K562 (cell line): ENCODE results near the gene KIF21A. TPM values are rescaled to one million over a fixed set of nuclear protein-coding genes. Genes with fewer than 3 reads are reported as not detected.

Experiments
- ATAC-seq: fragments of 200-7000 bp; cut with Tn5 transposase; 3 replicates; pipeline ENCODE4 v1.9.1; 2020; ENCODE audit warnings: moderate library complexity
- BruUV-seq: library from RNA; stranded (reverse); fragments of 400-500 nt; replicated peaks from 2 replicates; lab custom pipeline; 2021; lab: Mats Ljungman, UMichigan
- CTCF ChIA-PET: fragments of 300-600 bp; formaldehyde crosslinking; extraction: SDS; loops from one replicate; lab custom pipeline; 2021; ENCODE audit warnings: low intra/inter-chr PET ratio; lab: Yijun Ruan, JAX
- POLR2A ChIA-PET: fragments of 300-600, 350-650 bp; sonication (Branson Sonifier 250); formaldehyde crosslinking; extraction: SDS; loops from one replicate; lab custom pipeline; 2021; ENCODE audit warnings: antibody characterized with exemption, inconsistent platforms; lab: Yijun Ruan, JAX
- DNase-seq, 4 experiments: peaks; one replicate each; pipeline versions ENCODE4 v3.0.0 to v3.0.0-alpha.2; 2011 to 2018; ENCODE audit warnings: low spot score in 3 of 4, mixed read lengths in 3 of 4; ENCODE audit errors: extremely low read depth in 1 of 4
- FAIRE-seq: peaks from 2 replicates; lab custom pipeline; 2011; peaks lifted over from hg19 to GRCh38; lab: Jason Lieb, UNC
- H2AFZ ChIP-seq: 2 replicates; pipeline ENCODE4 v1.6.0; 2011; ENCODE audit warnings: low read depth, low read length, control low read depth, inconsistent platforms
- H3K27ac ChIP-seq: fragments of 200-600 bp; 3 replicates; pipeline ENCODE4 v1.8.0; 2011; ENCODE audit warnings: low read depth, mild to moderate bottlenecking, control low read depth, inconsistent platforms, low read length, moderate library complexity, mixed read lengths; ENCODE audit errors: extremely low read depth
- H3K27me3 ChIP-seq, 2 experiments: fragments of 300-600 bp in 1 of 2; 2 replicates in 1 of 2; 3 replicates in 1 of 2; pipeline versions ENCODE4 v1.6.0 to v1.8.0; 2011; ENCODE audit warnings: inconsistent platforms in 2 of 2, low read length in 2 of 2, mild to moderate bottlenecking in 1 of 2, mixed read lengths in 1 of 2, moderate library complexity in 1 of 2; ENCODE audit not compliant: control insufficient read depth in 2 of 2, insufficient read depth in 2 of 2
- H3K36me3 ChIP-seq: fragments of 300-600 bp; 3 replicates; pipeline ENCODE4 v1.8.0; 2011; ENCODE audit warnings: mild to moderate bottlenecking, low read length, inconsistent platforms; ENCODE audit not compliant: control insufficient read depth, insufficient read depth
- H3K4me1 ChIP-seq, 2 experiments: fragments of 200-600 bp in 1 of 2; replicated peaks in 1 of 2; 2 replicates in 1 of 2; 3 replicates in 1 of 2; pipeline versions ENCODE4 v1.5.1 to v1.8.0; 2011; ENCODE audit warnings: inconsistent platforms in 2 of 2, low read length in 2 of 2, mild to moderate bottlenecking in 1 of 2, mixed read lengths in 1 of 2, moderate library complexity in 1 of 2; ENCODE audit not compliant: control insufficient read depth in 2 of 2, insufficient read depth in 2 of 2
- H3K4me2 ChIP-seq: 2 replicates; pipeline ENCODE4 v1.6.1; 2011; ENCODE audit warnings: low read length, control low read depth, inconsistent platforms, mixed read lengths; ENCODE audit not compliant: insufficient read depth
- H3K4me3 ChIP-seq: fragments of 200-600 bp; sonication (generic), shearing (Covaris generic); 2 replicates; pipeline ENCODE4 v1.5.1; 2016; ENCODE audit warnings: control low read depth, inconsistent platforms
- H3K79me2 ChIP-seq: fragments of 200-600 bp; 3 replicates; pipeline ENCODE4 v1.8.0; 2011; ENCODE audit warnings: low read length, inconsistent platforms; ENCODE audit not compliant: control insufficient read depth, insufficient read depth
- H3K9ac ChIP-seq, 2 experiments: 2 replicates each; pipeline versions ENCODE4 v1.6.0 to v1.6.1; 2011; ENCODE audit warnings: low read depth in 2 of 2, low read length in 2 of 2, control low read depth in 1 of 2, inconsistent platforms in 1 of 2, mild to moderate bottlenecking in 1 of 2, mixed read lengths in 1 of 2; ENCODE audit not compliant: insufficient read depth in 1 of 2
- H3K9me1 ChIP-seq: one replicate; pipeline ENCODE4 v1.6.0; 2011; ENCODE audit warnings: inconsistent platforms, mild to moderate bottlenecking, low read length, moderate library complexity; ENCODE audit not compliant: control insufficient read depth, insufficient read depth
- H3K9me3 ChIP-seq: replicated peaks from 2 replicates; pipeline ENCODE4 v1.5.1; 2011; ENCODE audit warnings: low read depth, low read length, inconsistent platforms; ENCODE audit not compliant: control insufficient read depth, insufficient read depth
- H4K20me1 ChIP-seq: replicated peaks from 2 replicates; pipeline ENCODE4 v1.6.1; 2011; ENCODE audit warnings: low read length, inconsistent platforms, mixed read lengths; ENCODE audit not compliant: control insufficient read depth, insufficient read depth
- CBFA2T3 ChIP-seq: fragments of 450-650 bp; IDR thresholded peaks from 2 replicates; pipeline ENCODE4 v1.6.1; 2017
- CTCF ChIP-seq, 3 experiments: IDR thresholded peaks in 2 of 3; conservative IDR thresholded peaks in 1 of 3; 2 replicates each; pipeline ENCODE4 v1.5.1; 2011 to 2012; ENCODE audit warnings: low read length in 3 of 3, mild to moderate bottlenecking in 3 of 3, control low read depth in 2 of 3, improper control_type of control experiment in 1 of 3, inconsistent platforms in 1 of 3, low read depth in 1 of 3, mixed read lengths in 1 of 3, moderate library complexity in 1 of 3; ENCODE audit not compliant: insufficient read depth in 2 of 3
- FOXJ3 ChIP-seq: sonication (generic); formaldehyde crosslinking; IDR thresholded peaks from 2 replicates; pipeline ENCODE4 v1.4.0; 2020; ENCODE audit warnings: mild to moderate bottlenecking, missing genetic modification reagents
- HDAC1 ChIP-seq, 2 experiments: fragments of 450-650 bp; IDR thresholded peaks; 2 replicates each; pipeline ENCODE4 v1.6.1; 2016 to 2017; ENCODE audit warnings: inconsistent platforms in 1 of 2, mild to moderate bottlenecking in 1 of 2, moderate library complexity in 1 of 2
- NFRKB ChIP-seq: fragments of 450-650 bp; IDR thresholded peaks from 2 replicates; pipeline ENCODE4 v1.6.1; 2016; ENCODE audit warnings: low read depth
- PBX2 ChIP-seq, 2 experiments: IDR thresholded peaks in 1 of 2; conservative IDR thresholded peaks in 1 of 2; 2 replicates each; pipeline ENCODE4 v1.6.1; 2016; ENCODE audit warnings: low read depth in 2 of 2, mild to moderate bottlenecking in 1 of 2, missing compliant biosample characterization in 1 of 2, missing genetic modification characterization in 1 of 2, moderate library complexity in 1 of 2
- ZNF184 ChIP-seq: sonication (generic); formaldehyde crosslinking; IDR thresholded peaks from 2 replicates; pipeline ENCODE4 v1.5.0; 2020; ENCODE audit warnings: missing genetic modification reagents
- WGBS: fragments of 100-300 bp; shearing (Covaris generic); methylation state at CpG from one replicate; pipeline ENCODE4 v1.1.6; 2016; ENCODE audit warnings: low coverage, mixed read lengths; ENCODE audit not compliant: insufficient coverage; ENCODE audit errors: missing lambda C conversion rate; 5-methylcytosine and 5-hydroxymethylcytosine counted together
- in situ Hi-C: fragments of 300-500 bp; cut with MboI; formaldehyde crosslinking; loops from 4 replicates; pipeline ENCODE4 v1.15.0; 2018; ENCODE audit warnings: inconsistent platforms, mixed read lengths
- intact Hi-C: fragments of 100-400 bp; cut with micrococcal nuclease; formaldehyde crosslinking; loops from 2 replicates; pipeline ENCODE4 v1.14.2; 2022
- polyA plus RNA-seq, 8 experiments: library from polyadenylated mRNA; depleted of rRNA in 4 of 8; stranded (reverse) in 5 of 8; unstranded in 3 of 8; fragments of >200 nt; fragmentation: Nextera tagmentation in 2 of 8; fragmentation: Illumina TruSeq in 1 of 8; extraction: Ambion mirVana in 2 of 8; extraction: Trizol in 1 of 8; gene quantifications; 2 replicates each; pipeline versions ENCODE4 v1.2.1 to v1.2.3, GENCODE V29; 2011 to 2014; ENCODE audit warnings: inconsistent platforms in 1 of 8, missing spikeins in 1 of 8
- total RNA-seq, 7 experiments: library from RNA; depleted of rRNA in 6 of 7; stranded (reverse); fragments of >200 nt in 6 of 7; fragmentation: Illumina TruSeq in 2 of 7; extraction: Trizol in 2 of 7; gene quantifications; 2 replicates each; pipeline versions ENCODE4 v1.2.1 to v1.2.3, GENCODE V29; 2011 to 2021; ENCODE audit warnings: low replicate concordance in 1 of 7

KIF21A gene
- total and polyA plus RNA-seq, 9 of the 15 experiments (the other 6 are each of a cell fraction or from before 2014, with no cell fraction given): 17.7 to 45.0 (median 30.3) TPM

GRCh38 chr12:39272871-39273655 lies 169.9 kb downstream of the KIF21A start:
- no peaks in the 10 kb centered on the region; a peak in 1 of 5 replicates for H3K27me3 ChIP-seq
- CTCF ChIA-PET: interaction anchor here (0.7 to 1.3 kb wide), 4 partner anchors 14 to 1134 kb away, joined by 3 to 8 read pairs (median 5); no protein-coding TSS in a partner anchor
- FAIRE-seq (peak; percentile 78), DNase-seq (peak; percentile 28 to 59 (median 49)), ATAC-seq (peak; percentile 81)
- H3K4me2 ChIP-seq: no peak overlapping the region
- no peak overlapping the region for H2AFZ ChIP-seq
- no peak overlapping the region for H3K9ac ChIP-seq
- BruUV-seq: no TSS peak
- POLR2A ChIA-PET: interaction anchor here (0.6 kb wide), 1 partner anchor 1111 kb away, joined by 3 read pairs; no protein-coding TSS in a partner anchor
- H3K4me1 ChIP-seq: no peaks in the 10 kb centered on the region
- no peaks in the 10 kb centered on the region for H3K36me3 ChIP-seq
- WGBS: under 1% methylated on average over 8 of the region's 8 CpGs
- H4K20me1 ChIP-seq: no peaks in the 10 kb centered on the region
- no peak overlapping the region for H3K4me3 ChIP-seq
- no peaks in the 10 kb centered on the region for H3K9me1 ChIP-seq
- in situ Hi-C loops: loop anchor here (10.0 to 25.0 kb wide), 2 partner anchors 936 to 1138 kb away; no protein-coding TSS in a partner anchor
- H3K79me2 ChIP-seq: no peaks in the 10 kb centered on the region
- H3K27ac ChIP-seq: no peak overlapping the region
- intact Hi-C loops: loop anchor here (5.0 to 10.0 kb wide), 2 partner anchors 368 to 946 kb away; partner anchors contain the start of gene CPNE8
- H3K9me3 ChIP-seq: no peaks in the 10 kb centered on the region
- no peak for TF ChIP-seq HDAC1 (IDR thresholded peaks at IDR 0.05)
- peak; percentile 50 to 82 (median 63); a peak in 5 of 6 replicates for TF ChIP-seq CTCF (IDR thresholded peaks at IDR 0.05 in 2 of 3, conservative IDR thresholded peaks at IDR 0.05 in 1 of 3; ENCODE audit: insufficient read depth in 2 of 3, low read depth in 1 of 3, low read length in 3 of 3)
- no peak for TF ChIP-seq PBX2 (CRISPR knock-in tag; IDR thresholded peaks at IDR 0.05; ENCODE audit: low read depth)
- peak; percentile 86 for TF ChIP-seq PBX2 (tag; conservative IDR thresholded peaks at IDR 0.05; ENCODE audit: low read depth)
- TF ChIP-seq CBFA2T3: no peak
- no peak for TF ChIP-seq FOXJ3 (CRISPR knock-in tag)
- no peak for TF ChIP-seq ZNF184
- TF ChIP-seq NFRKB: no peak
